ENCODE results near the gene HLA-C.

- TF ChIP-seq EZH2 (IDR thresholded peaks at IDR 0.05; ENCODE audit: insufficient read depth, poor library complexity, severe bottlenecking), result no peak
- no peak for TF ChIP-seq EZH2phosphoT487 (IDR thresholded peaks at IDR 0.05; ENCODE audit: insufficient read depth, low read depth)
These were observed 24.1 kb downstream of the HLA-C start for GRCh38 chr6:31247813-31248212.

Data from GM23248 (cell line).